Spleen (tissue), 3 donors: ENCODE results near the gene DEPDC7.

Experiments
- POLR2A ChIP-seq, 3 donors: fragments of 450-650 bp; IDR thresholded peaks; one replicate each; pipeline ENCODE4 v1.5.1; 2017; ENCODE audit warnings: antibody characterized with exemption in 3 of 3, mild to moderate bottlenecking in 1 of 3
- POLR2AphosphoS5 ChIP-seq, 3 donors: sonication (generic); formaldehyde crosslinking; IDR thresholded peaks; one replicate each; pipeline ENCODE4 v1.5.1; 2017; ENCODE audit warnings: antibody characterized with exemption in 3 of 3

DNA sequence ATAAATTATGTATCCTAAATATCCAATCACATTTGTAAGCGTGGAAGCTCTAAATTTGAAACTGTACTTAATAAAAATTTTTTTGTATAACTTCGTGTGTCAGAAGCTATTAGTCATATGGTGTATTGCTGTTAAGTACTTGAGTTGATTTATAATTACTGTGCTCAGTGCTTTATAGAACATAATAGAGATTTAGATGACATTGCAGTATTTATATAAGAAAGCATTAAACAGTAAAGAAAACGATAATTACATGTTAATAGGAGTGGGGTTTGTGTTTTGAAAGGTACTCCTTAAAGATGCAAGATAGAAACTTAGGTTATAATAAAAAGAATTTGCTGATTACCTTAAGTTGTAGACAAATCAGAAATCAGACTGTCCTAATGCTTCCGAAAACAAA, 17.8 kb downstream of the DEPDC7 start:
- TF ChIP-seq POLR2A (IDR thresholded peaks at IDR 0.05) (no peak), POLR2AphosphoS5 (IDR thresholded peaks at IDR 0.05) (no peak)
